GM12875 (cell line): ENCODE data around the gene AGAP3.

Experiments used
- H3K4me3 ChIP-seq: one replicate; pipeline ENCODE4 v1.5.1; 2011; ENCODE audit warnings: low read depth, low read length, control low read depth
- CTCF ChIP-seq: IDR thresholded peaks from 2 replicates; pipeline ENCODE4 v1.5.1; 2011; ENCODE audit warnings: low read depth, mild to moderate bottlenecking, control low read depth, inconsistent platforms, low read length, moderate library complexity, borderline replicate concordance; ENCODE audit not compliant: insufficient read depth

Gene AGAP3

GRCh38 chr7:151140826-151141225 is 54.6 kb downstream of the AGAP3 start:
- no peak for TF ChIP-seq CTCF
- H3K4me3 ChIP-seq = no peak overlapping the region

- TF ChIP-seq CTCF = no peak
Observed at GRCh38 chr7:151141311-151141854, 55.1 kb downstream of the AGAP3 start.

DNA sequence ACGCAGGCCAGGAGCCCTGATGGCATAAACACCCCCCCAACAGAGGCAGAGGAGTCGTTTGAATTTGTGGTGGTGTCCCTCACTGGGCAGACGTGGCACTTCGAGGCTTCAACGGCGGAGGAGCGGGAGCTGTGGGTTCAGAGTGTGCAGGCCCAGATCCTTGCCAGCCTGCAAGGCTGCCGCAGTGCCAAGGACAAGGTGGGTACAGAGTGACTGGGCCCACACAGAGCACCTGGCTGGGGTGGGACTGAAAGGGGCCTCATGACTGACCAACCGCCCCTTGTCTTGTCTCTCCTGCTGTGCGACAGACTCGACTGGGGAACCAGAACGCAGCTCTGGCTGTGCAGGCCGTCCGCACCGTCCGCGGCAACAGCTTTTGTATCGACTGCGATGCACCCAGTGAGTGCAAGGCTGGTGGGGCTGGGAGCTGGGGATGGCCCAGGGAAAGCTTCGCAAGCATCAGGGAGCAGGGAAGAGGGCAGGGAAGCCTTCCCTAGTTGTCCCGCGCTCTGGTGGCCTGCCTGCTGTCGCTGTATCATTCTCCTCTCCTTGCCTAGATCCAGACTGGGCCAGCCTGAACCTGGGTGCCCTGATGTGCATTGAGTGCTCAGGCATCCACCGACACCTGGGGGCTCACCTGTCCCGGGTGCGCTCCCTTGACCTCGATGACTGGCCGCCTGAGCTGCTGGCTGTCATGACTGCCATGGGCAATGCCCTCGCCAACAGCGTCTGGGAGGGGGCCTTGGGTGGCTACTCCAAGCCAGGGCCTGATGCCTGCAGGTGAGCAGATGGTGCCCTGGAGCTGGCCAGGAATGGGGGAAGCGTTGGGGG is 55.8 kb downstream of the AGAP3 start:
- TF ChIP-seq CTCF = no peak

More at GRCh38 chr7:151141311-151141854, 55.1 kb downstream of the AGAP3 start:
- no peak overlapping the region for H3K4me3 ChIP-seq

DNA sequence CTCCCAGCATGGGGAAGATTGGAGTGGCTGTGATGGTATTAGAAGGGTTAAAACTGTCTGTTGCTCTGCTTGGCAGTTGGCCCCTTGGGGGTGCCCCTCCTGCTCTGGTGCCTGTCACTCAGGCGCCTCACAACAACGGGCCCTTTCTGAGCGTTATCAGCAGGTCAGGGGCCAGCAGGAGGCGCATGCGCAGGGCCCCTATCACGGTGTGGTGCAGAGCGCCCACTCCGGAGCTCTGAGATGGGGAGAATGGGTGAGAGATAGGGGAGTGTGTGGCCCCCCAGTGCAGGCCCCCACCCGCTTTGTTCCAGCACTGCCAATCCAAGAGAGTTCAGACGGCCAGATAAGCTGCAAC is 56.4 kb downstream of the AGAP3 start:
- H3K4me3 ChIP-seq = no peak overlapping the region
- no peak for TF ChIP-seq CTCF

More for the DNA sequence above, 55.8 kb downstream of the AGAP3 start:
- no peak overlapping the region for H3K4me3 ChIP-seq

GRCh38 chr7:151143261-151144015 is 57.2 kb downstream of the AGAP3 start:
- no peak overlapping the region for H3K4me3 ChIP-seq
- TF ChIP-seq CTCF = no peak

GRCh38 chr7:151144387-151144786 is 58.1 kb downstream of the AGAP3 start:
- TF ChIP-seq CTCF = no peak
- no peak overlapping the region for H3K4me3 ChIP-seq

DNA sequence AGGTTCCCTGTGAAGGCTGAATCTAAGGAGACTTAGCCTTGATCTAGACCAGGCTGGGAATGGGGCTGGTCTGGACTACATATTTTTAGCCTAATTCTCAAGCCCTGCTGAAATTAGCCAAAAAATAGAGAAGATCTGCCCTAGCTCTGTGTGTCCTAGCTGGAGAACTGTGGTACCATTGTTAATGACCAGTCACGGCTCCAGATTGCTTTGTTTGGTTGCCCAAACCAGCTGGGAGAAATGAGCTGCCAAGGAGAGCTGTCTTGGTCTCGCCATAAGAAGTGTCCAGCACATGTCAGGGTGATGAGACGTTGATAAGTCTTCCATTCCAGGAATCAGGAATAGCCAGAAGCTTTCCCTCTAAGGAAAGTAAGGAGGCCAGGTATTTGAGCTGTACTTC is 60.5 kb downstream of the AGAP3 start:
- no peak overlapping the region for H3K4me3 ChIP-seq
- TF ChIP-seq CTCF = no peak
